HepG2 (cell line): Measurements from ENCODE around the gene SNAI3. TPM values are rescaled to one million over a fixed set of nuclear protein-coding genes. Genes with fewer than 3 reads are reported as not detected.

Source experiments
- ATAC-seq: fragments of 200-7000 bp; cut with Tn5 transposase; 3 replicates; pipeline ENCODE4 v1.9.1; 2020; ENCODE audit warnings: mild to moderate bottlenecking, moderate library complexity
- BruUV-seq: library from RNA; stranded (reverse); fragments of 400-500 nt; replicated peaks from 2 replicates; lab custom pipeline; 2021; lab: Mats Ljungman, UMichigan
- CTCF ChIA-PET: fragments of 300-600 bp; formaldehyde crosslinking; extraction: SDS; loops from one replicate; lab custom pipeline; 2021; ENCODE audit warnings: low total read pairs, inconsistent platforms, low intra/inter-chr PET ratio; lab: Yijun Ruan, JAX
- POLR2A ChIA-PET: fragments of 350-600 bp; sonication (Branson Sonifier 250); formaldehyde crosslinking; loops from one replicate; lab custom pipeline; 2020; ENCODE audit warnings: antibody characterized with exemption, inconsistent platforms; lab: Yijun Ruan, JAX
- DNase-seq: peaks from one replicate; pipeline ENCODE4 v3.0.0-alpha.2; 2015; ENCODE audit warnings: low spot score
- FAIRE-seq: peaks from 3 replicates; lab custom pipeline; 2011; peaks lifted over from hg19 to GRCh38; lab: Jason Lieb, UNC
- H2AFZ ChIP-seq: one replicate; pipeline ENCODE4 v1.6.1; 2011; ENCODE audit warnings: low read length, inconsistent platforms
- H3K27ac ChIP-seq: fragments of 300-600 bp; 3 replicates; pipeline ENCODE4 v1.8.0; 2011; ENCODE audit warnings: mixed run types, mild to moderate bottlenecking, mixed read lengths, low read length, inconsistent platforms; ENCODE audit not compliant: insufficient read depth; ENCODE audit errors: extremely low read length
- H3K27me3 ChIP-seq, 2 experiments: fragments of 200-600 bp in 1 of 2; 2 replicates in 1 of 2; 3 replicates in 1 of 2; pipeline versions ENCODE4 v1.6.0 to v1.8.0; 2011; ENCODE audit warnings: low read length in 2 of 2, mild to moderate bottlenecking in 2 of 2, moderate library complexity in 2 of 2, inconsistent platforms in 1 of 2; ENCODE audit not compliant: insufficient read depth in 2 of 2, control insufficient read depth in 1 of 2
- H3K36me3 ChIP-seq, 2 experiments: fragments of 200-600 bp in 1 of 2; replicated peaks in 1 of 2; 2 replicates in 1 of 2; 3 replicates in 1 of 2; pipeline versions ENCODE4 v1.5.1 to v1.8.0; 2011; ENCODE audit warnings: low read length in 2 of 2, inconsistent platforms in 1 of 2; ENCODE audit not compliant: insufficient read depth in 2 of 2, control insufficient read depth in 1 of 2
- H3K4me1 ChIP-seq: 2 replicates; pipeline ENCODE4 v1.5.1; 2012; ENCODE audit warnings: low read length, inconsistent platforms; ENCODE audit not compliant: insufficient read depth
- H3K4me2 ChIP-seq: 2 replicates; pipeline ENCODE4 v1.6.0; 2011; ENCODE audit warnings: low read depth, low read length, inconsistent platforms
- H3K4me3 ChIP-seq, 3 experiments: fragments of 200-600 bp in 1 of 3; sonication (generic), shearing (Covaris generic) in 1 of 3; replicated peaks in 1 of 3; 2 replicates each; pipeline ENCODE4 v1.5.1; 2011 to 2016; ENCODE audit warnings: low read length in 3 of 3, inconsistent platforms in 2 of 3, low read depth in 2 of 3, mild to moderate bottlenecking in 2 of 3, control low read depth in 1 of 3, mixed read lengths in 1 of 3; ENCODE audit not compliant: insufficient read depth in 1 of 3
- H3K79me2 ChIP-seq: one replicate; pipeline ENCODE4 v1.6.1; 2011; ENCODE audit warnings: low read length, inconsistent platforms; ENCODE audit not compliant: insufficient read depth
- H3K9ac ChIP-seq: 2 replicates; pipeline ENCODE4 v1.6.0; 2011; ENCODE audit warnings: mild to moderate bottlenecking, low read depth, low read length, inconsistent platforms; ENCODE audit not compliant: insufficient read depth
- H3K9me3 ChIP-seq: 2 replicates; pipeline ENCODE4 v1.5.1; 2012; ENCODE audit warnings: mild to moderate bottlenecking, low read length
- H4K20me1 ChIP-seq: 2 replicates; pipeline ENCODE4 v1.6.0; 2011; ENCODE audit warnings: inconsistent platforms, mild to moderate bottlenecking, low read length, moderate library complexity; ENCODE audit not compliant: insufficient read depth
- FOXK2 ChIP-seq: fragments of 450-650 bp; IDR thresholded peaks from 2 replicates; pipeline ENCODE4 v1.6.1; 2016
- KDM1A ChIP-seq: IDR thresholded peaks from 2 replicates; pipeline ENCODE4 v1.6.1; 2016; ENCODE audit warnings: missing compliant biosample characterization
- KLF15 ChIP-seq: sonication (generic); formaldehyde crosslinking; IDR thresholded peaks from 2 replicates; pipeline ENCODE4 v1.8.1; 2023; ENCODE audit warnings: borderline replicate concordance, mild to moderate bottlenecking, inconsistent platforms, missing genetic modification reagents, mixed read lengths
- LRRFIP1 ChIP-seq: sonication (generic); formaldehyde crosslinking; conservative IDR thresholded peaks from 2 replicates; pipeline ENCODE4 v1.4.0; 2020; ENCODE audit warnings: missing genetic modification reagents
- NR2C2 ChIP-seq: sonication (generic); formaldehyde crosslinking; IDR thresholded peaks from 2 replicates; pipeline ENCODE4 v1.4.0; 2020; ENCODE audit warnings: missing genetic modification reagents, mild to moderate bottlenecking, moderate library complexity, borderline replicate concordance
- TSC22D2 ChIP-seq: sonication (generic); formaldehyde crosslinking; IDR thresholded peaks from 2 replicates; pipeline ENCODE4 v1.5.1; 2020; ENCODE audit warnings: missing genetic modification reagents, mild to moderate bottlenecking, borderline replicate concordance
- ZBTB21 ChIP-seq: sonication (generic); formaldehyde crosslinking; IDR thresholded peaks from 2 replicates; pipeline ENCODE4 v1.4.0; 2020; ENCODE audit warnings: missing genetic modification reagents
- ZNF275 ChIP-seq: sonication (generic); formaldehyde crosslinking; IDR thresholded peaks from 2 replicates; pipeline ENCODE4 v1.8.0; 2022; ENCODE audit warnings: missing genetic modification reagents, mild to moderate bottlenecking, inconsistent platforms, borderline replicate concordance
- ZNF329 ChIP-seq: sonication (generic); formaldehyde crosslinking; IDR thresholded peaks from 2 replicates; pipeline ENCODE4 v1.9.0; 2021; ENCODE audit warnings: low read depth, mild to moderate bottlenecking, missing genetic modification reagents
- ZNF512 ChIP-seq: sonication (generic); formaldehyde crosslinking; IDR thresholded peaks from 2 replicates; pipeline ENCODE4 v1.4.0; 2020; ENCODE audit warnings: mild to moderate bottlenecking, missing genetic modification reagents
- ZNF512B ChIP-seq: sonication (generic); formaldehyde crosslinking; IDR thresholded peaks from 2 replicates; pipeline ENCODE4 v1.5.1; 2020; ENCODE audit warnings: missing genetic modification reagents, mild to moderate bottlenecking, borderline replicate concordance
- ZNF792 ChIP-seq: IDR thresholded peaks from 2 replicates; pipeline ENCODE4 v1.6.1; 2016
- ZSCAN12 ChIP-seq: sonication (generic); formaldehyde crosslinking; IDR thresholded peaks from 2 replicates; pipeline ENCODE4 v1.9.0; 2021; ENCODE audit warnings: mild to moderate bottlenecking, missing genetic modification reagents
- WGBS: methylation state at CpG from one replicate; pipeline ENCODE4 v1.1.6; 2017; ENCODE audit warnings: low lambda C conversion rate; 5-methylcytosine and 5-hydroxymethylcytosine counted together
- in situ Hi-C: cut with HindIII; loops from 2 replicates; pipeline ENCODE4 v1.10.0; 2017; ENCODE audit warnings: low pct_unique_long_range_greater_than_20kb; ENCODE audit not compliant: extremely low pct_ligation_motif_present
- intact Hi-C: fragments of 100-400 bp; cut with micrococcal nuclease; formaldehyde crosslinking; loops from one replicate; pipeline ENCODE4 v1.10.0; 2022; ENCODE audit not compliant: unreplicated experiment
- polyA plus RNA-seq, 8 experiments: library from polyadenylated mRNA; depleted of rRNA in 3 of 8; stranded (reverse) in 7 of 8; unstranded in 1 of 8; fragments of >200 nt; fragmentation: Illumina TruSeq in 4 of 8; extraction: Trizol in 4 of 8; gene quantifications; 2 replicates each; pipeline versions ENCODE4 v1.2.1 to v1.2.3, GENCODE V29; 2011 to 2016; ENCODE audit warnings: low read depth in 4 of 8, missing spikeins in 1 of 8, mixed read lengths in 1 of 8; ENCODE audit not compliant: insufficient read depth in 1 of 8
- total RNA-seq, 5 experiments: library from RNA; depleted of rRNA; stranded (reverse); fragments of >200 nt; fragmentation: Illumina TruSeq; extraction: Trizol; gene quantifications; 2 replicates each; pipeline ENCODE4 v1.2.3, GENCODE V29; 2016; ENCODE audit warnings: low read depth in 1 of 5

The SNAI3 gene
- total and polyA plus RNA-seq, 2 of the 13 experiments (the other 11 are each of a cell fraction or from before 2014, with no cell fraction given) = 0.09 to 0.18 TPM

- in situ Hi-C loops (no loop called here), intact Hi-C loops (no loop called here)
- H3K27me3 ChIP-seq = peaks cover 0 to 4% of the 10 kb centered on the region in 2 experiments; a peak in 1 of 5 replicates
- ChIA-PET CTCF (no interaction called here), POLR2A (interaction anchor here (0.6 kb wide), 1 partner anchor 861 kb away, joined by 3 read pairs; no protein-coding TSS in a partner anchor)
- ATAC-seq (no peak), FAIRE-seq (no peak), DNase-seq (no peak)
- peaks cover 3% of the 10 kb centered on the region; the same call in 1 of the 2 replicates for H4K20me1 ChIP-seq
- no peak overlapping the region for H2AFZ ChIP-seq
- H3K9me3 ChIP-seq = no peaks in the 10 kb centered on the region
- no peaks in the 10 kb centered on the region for H3K79me2 ChIP-seq
- no peak overlapping the region for H3K4me2 ChIP-seq
- no peak overlapping the region for H3K4me3 ChIP-seq
- H3K27ac ChIP-seq = no peak overlapping the region
- WGBS = 95% methylated on average over 11 of the region's 11 CpGs
- no peaks in the 10 kb centered on the region for H3K4me1 ChIP-seq
- no peak for TF ChIP-seq TSC22D2 (CRISPR knock-in tag)
- no peak for TF ChIP-seq LRRFIP1
- no peak for TF ChIP-seq NR2C2
- no peak for TF ChIP-seq ZNF512B (CRISPR knock-in tag)
- no peak for TF ChIP-seq KLF15
- no peak for TF ChIP-seq ZNF792
- no peak for TF ChIP-seq FOXK2
- no peak for TF ChIP-seq ZSCAN12 (CRISPR knock-in tag)
- TF ChIP-seq ZNF512 = no peak
- TF ChIP-seq ZNF329 (CRISPR knock-in tag) = no peak
- TF ChIP-seq ZNF275 (CRISPR knock-in tag) = no peak
- TF ChIP-seq KDM1A = no peak
- TF ChIP-seq ZBTB21 (CRISPR knock-in tag) = no peak
- H3K36me3 ChIP-seq = peaks cover 19 to 52% of the 10 kb centered on the region in 2 experiments
- H3K9ac ChIP-seq = no peak overlapping the region
- no TSS peak for BruUV-seq
These were observed 53.7 kb downstream of the SNAI3 start for GRCh38 chr16:88632587-88632930.
